Ishikawa (cell line): ENCODE measurements around the gene RADIL.

ENCODE experiments used
- CEBPB ChIP-seq: IDR thresholded peaks from 2 replicates; pipeline ENCODE4 v1.6.1; 2012
- CREB1 ChIP-seq: IDR thresholded peaks from 2 replicates; pipeline ENCODE4 v1.6.1; 2012; ENCODE audit warnings: low read depth
- EGR1 ChIP-seq: IDR thresholded peaks from 2 replicates; pipeline ENCODE4 v1.6.1; 2012
- EP300 ChIP-seq: IDR thresholded peaks from 2 replicates; pipeline ENCODE4 v1.6.1; 2012; ENCODE audit warnings: borderline replicate concordance
- FOXM1 ChIP-seq: IDR thresholded peaks from 2 replicates; pipeline ENCODE4 v1.6.1; 2012; ENCODE audit warnings: low read depth, borderline replicate concordance
- MAX ChIP-seq: IDR thresholded peaks from 2 replicates; pipeline ENCODE4 v1.6.1; 2012
- NFIC ChIP-seq: IDR thresholded peaks from 2 replicates; pipeline ENCODE4 v1.6.1; 2012
- RAD21 ChIP-seq: IDR thresholded peaks from 2 replicates; pipeline ENCODE4 v1.6.1; 2012; ENCODE audit warnings: low read depth
- REST ChIP-seq: IDR thresholded peaks from 2 replicates; pipeline ENCODE4 v1.6.1; 2012; ENCODE audit warnings: low read depth, mild to moderate bottlenecking
- TAF1 ChIP-seq: IDR thresholded peaks from 2 replicates; pipeline ENCODE4 v1.6.1; 2012; ENCODE audit warnings: low read depth, mild to moderate bottlenecking
- TCF12 ChIP-seq: IDR thresholded peaks from 2 replicates; pipeline ENCODE4 v1.6.1; 2012; ENCODE audit warnings: low read depth
- TEAD4 ChIP-seq: IDR thresholded peaks from 2 replicates; pipeline ENCODE4 v1.6.1; 2012
- USF1 ChIP-seq: IDR thresholded peaks from 2 replicates; pipeline ENCODE4 v1.6.1; 2012
- YY1 ChIP-seq: IDR thresholded peaks from 2 replicates; pipeline ENCODE4 v1.6.1; 2012; ENCODE audit warnings: low read depth
- ZBTB7A ChIP-seq: IDR thresholded peaks from 2 replicates; pipeline ENCODE4 v1.6.1; 2012; ENCODE audit warnings: low read depth

The RADIL gene

GRCh38 chr7:4797858-4798705 is 85.4 kb downstream of the RADIL start:
- TF ChIP-seq NFIC (no peak), YY1 (no peak), TCF12 (no peak), TEAD4 (no peak), ZBTB7A (no peak), TAF1 (no peak), RAD21 (peak; percentile 82), REST (no peak), MAX (peak; percentile 41; the same call in 1 of the 2 replicates), EP300 (no peak), CEBPB (no peak), USF1 (no peak), EGR1 (no peak)

GRCh38 chr7:4796453-4796852 is 87.1 kb downstream of the RADIL start:
- no peak for TF ChIP-seq RAD21
- TF ChIP-seq NFIC, result no peak
- no peak for TF ChIP-seq FOXM1

- TF ChIP-seq NFIC (no peak), CEBPB (no peak), CREB1 (no peak), ZBTB7A (no peak), EGR1 (no peak)
Observed at GRCh38 chr7:4794591-4795350, 88.7 kb downstream of the RADIL start.

GRCh38 chr7:4792537-4793126 is 90.9 kb downstream of the RADIL start:
- TF ChIP-seq TAF1 (no peak), NFIC (no peak), FOXM1 (no peak), CEBPB (no peak), RAD21 (no peak), TEAD4 (no peak), CREB1 (no peak), MAX (no peak), TCF12 (no peak), USF1 (no peak), YY1 (no peak), REST (no peak), EP300 (no peak), EGR1 (no peak), ZBTB7A (no peak)

- TF ChIP-seq TEAD4 (no peak), REST (no peak), FOXM1 (no peak), YY1 (no peak), CREB1 (no peak)
Observed at GRCh38 chr7:4791738-4792536, 91.6 kb downstream of the RADIL start.
